GM20000 (cell line): ENCODE results near the gene PAOX.

Experiments used
- DNase-seq: peaks from one replicate; pipeline ENCODE4 v3.0.0; 2012; ENCODE audit warnings: low spot score
- TF ChIP-seq, protein P1 (sequence below): IDR thresholded peaks from 2 replicates; pipeline ENCODE4 v1.5.1; 2012; ENCODE audit warnings: mild to moderate bottlenecking, control low read depth; ENCODE audit errors: extremely low read depth, missing control alignments

PAOX gene

DNA sequence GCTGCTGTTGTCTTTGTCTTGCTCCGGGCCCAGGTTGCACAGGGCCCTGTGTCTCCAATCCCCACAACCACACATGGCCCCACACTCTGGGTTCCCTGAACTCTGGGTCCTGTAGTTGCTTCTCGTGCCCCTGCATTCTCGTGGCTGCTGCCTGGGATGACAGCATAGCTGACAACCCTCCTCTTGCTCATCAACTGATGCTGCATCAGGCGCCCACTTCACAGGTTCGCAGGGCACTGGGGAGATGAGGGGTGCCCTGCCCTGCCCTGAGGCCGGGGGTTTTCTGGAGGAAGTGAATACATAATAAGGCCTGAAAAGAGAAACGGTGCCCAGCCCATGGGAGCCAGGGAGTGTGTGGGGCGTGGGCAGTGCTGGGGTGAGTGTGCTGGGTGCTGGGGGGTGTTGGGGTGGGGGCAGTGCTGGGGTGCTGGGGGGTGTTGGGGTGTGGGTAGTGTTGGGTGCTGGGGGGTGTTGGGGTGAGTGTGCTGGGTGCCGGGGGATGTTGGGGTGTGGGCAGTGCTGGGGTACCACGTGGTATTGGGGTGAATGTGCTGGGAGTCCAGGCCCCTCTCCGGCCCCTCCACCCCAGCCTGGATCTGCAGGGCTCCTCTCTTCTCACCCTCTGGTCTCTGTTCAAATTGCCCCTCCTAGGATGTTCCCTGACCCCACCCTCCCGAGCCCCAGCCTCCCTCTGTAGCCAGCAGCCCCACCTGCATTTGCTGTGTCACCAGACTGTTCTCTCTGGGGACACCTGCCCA, 12.9 kb downstream of the PAOX start:
- DNase-seq, result peak; percentile 35
- TF ChIP-seq, protein P1, sequence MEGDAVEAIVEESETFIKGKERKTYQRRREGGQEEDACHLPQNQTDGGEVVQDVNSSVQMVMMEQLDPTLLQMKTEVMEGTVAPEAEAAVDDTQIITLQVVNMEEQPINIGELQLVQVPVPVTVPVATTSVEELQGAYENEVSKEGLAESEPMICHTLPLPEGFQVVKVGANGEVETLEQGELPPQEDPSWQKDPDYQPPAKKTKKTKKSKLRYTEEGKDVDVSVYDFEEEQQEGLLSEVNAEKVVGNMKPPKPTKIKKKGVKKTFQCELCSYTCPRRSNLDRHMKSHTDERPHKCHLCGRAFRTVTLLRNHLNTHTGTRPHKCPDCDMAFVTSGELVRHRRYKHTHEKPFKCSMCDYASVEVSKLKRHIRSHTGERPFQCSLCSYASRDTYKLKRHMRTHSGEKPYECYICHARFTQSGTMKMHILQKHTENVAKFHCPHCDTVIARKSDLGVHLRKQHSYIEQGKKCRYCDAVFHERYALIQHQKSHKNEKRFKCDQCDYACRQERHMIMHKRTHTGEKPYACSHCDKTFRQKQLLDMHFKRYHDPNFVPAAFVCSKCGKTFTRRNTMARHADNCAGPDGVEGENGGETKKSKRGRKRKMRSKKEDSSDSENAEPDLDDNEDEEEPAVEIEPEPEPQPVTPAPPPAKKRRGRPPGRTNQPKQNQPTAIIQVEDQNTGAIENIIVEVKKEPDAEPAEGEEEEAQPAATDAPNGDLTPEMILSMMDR, result no peak

DNA sequence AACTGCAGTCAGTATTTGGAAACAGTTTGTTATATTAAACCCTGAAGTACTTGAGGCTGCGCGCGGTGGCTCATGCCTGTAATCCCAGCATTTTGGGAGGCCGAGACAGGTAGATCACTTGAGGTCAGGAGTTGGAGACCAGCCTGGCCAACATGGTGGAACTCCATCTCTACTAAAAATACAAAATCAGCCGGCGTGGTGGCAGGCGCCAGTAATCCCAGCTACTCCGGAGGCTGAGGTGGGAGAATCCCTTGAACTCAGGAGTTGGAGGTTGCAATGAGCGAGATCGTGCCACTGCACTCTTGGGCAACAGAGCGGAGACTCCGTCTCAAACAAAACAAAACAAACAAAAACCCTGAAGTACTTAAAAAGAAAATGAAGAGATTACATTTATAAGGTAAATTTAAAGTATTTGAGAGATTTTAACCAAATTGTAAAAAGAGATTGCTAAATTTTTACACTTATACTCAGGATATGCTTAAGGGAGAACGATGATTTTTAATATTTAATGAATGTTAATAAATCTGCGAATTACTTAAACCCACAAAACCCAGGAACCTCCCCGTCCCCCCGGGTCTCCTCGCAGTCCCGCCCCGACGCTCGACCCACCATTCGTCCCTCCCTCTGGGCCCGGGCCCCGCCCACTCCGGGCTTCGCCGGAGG, 14.5 kb downstream of the PAOX start:
- TF ChIP-seq, protein P1, result no peak
- DNase-seq, result no peak

DNA sequence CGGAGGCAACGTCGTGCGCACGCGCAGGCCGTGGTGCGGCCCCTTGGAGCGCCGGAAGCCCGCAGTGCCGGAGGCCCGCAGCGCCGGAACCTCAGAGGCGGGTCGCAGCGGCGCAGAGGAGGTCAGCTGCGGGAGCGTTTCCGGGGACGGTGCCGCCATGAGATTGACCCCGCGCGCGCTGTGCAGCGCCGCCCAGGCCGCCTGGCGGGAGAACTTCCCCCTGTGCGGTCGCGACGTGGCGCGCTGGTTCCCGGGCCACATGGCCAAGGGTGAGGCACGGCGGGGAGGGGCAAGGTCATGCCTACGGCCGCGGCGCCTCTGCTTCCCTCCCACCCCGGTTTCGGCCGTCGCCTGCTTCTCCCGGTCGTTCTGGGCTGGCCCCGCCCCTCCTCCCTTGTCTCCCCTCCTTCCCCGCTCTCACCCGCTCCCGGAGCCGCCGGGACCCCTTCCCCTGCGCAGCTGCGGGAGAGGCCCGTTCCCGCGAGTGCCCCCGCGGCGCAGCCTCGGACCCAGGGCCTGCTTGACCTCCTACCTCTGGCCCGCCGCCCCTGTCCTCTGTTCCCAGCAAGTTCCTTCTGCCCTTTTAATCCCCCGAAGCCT, 15.1 kb downstream of the PAOX start, which contains the start of gene MTG1:
MTG1 (plus strand) TSS at position 94 of the 600 bp plus-strand sequence; CDS start at position 158, 64 bp downstream.
- TF ChIP-seq, protein P1, result no peak
- peak; percentile 98 for DNase-seq

DNA sequence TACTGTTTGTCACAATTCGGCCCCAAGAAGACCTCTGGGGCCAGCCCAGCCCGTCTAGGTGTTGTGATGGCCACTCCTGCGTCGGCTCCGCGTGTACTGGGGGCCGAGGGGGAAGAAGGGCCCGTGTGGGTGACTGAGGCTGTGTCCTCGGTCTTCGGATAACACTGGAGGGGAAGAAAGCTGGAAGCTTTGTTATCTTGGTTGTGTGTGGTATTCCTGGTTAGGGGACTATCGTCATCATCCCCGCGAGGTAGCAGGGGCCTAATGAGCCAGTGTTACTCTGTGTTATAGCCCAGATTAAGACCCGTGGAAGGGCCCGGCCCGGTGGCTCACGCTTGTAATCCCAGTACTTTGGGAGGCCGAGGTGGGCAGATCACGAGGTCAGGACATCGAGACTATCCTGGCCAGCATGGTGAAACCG, 15.7 kb downstream of the PAOX start:
- no peak for DNase-seq
- TF ChIP-seq, protein P1, result no peak

DNA sequence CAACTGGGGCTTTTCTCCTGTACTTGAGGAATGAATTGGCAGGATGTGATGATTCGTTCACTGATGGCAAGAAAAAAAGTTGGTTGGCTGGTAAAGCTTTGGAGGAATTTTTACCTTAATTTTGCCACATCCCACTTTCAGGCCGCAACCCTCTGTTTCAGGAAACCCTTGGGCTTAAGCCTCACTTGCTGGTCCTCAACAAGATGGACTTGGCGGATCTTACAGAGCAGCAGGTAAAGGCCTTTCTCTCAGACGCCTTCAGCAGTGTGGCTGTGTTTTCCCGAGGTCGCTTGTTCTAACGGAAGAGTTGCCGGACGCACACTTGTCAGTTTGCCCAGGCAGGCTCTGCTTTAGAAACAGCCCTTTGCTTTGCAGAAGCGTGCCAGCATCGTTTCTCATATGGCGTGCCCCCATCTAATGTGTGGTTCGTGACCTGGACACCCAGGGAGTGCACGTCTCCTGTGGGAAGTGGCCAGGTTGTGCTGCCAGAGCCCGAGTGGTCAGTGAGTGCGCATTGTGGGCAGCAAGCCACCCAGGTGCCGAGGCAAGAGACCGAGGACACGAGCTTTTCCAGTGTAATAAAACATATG, 17.1 kb downstream of the PAOX start:
- DNase-seq, result no peak
- TF ChIP-seq, protein P1, result no peak

DNA sequence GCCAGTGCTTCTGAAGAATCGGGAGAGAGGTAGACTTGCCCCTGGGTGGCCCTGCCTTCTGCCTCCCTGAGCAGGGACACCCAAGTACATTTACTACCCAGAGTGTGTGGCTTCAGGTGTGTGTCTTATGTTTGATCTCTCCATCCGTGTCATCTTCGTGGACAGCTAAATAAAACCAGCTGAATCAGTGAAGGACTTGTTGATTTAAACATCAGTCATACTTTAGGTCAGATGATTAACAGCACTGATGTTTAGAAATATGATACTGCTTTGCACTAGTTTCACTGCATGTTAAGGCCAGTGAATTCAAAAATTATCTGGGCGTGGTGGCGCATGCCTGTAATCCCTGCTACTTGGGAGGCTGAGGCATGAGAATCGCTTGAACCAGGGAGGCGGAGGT, 18.9 kb downstream of the PAOX start:
- TF ChIP-seq, protein P1, result no peak
- no peak for DNase-seq
